Dermis blood vessel endothelial cell (primary cell): Measurements from ENCODE around the gene ENO4. TPM values are rescaled to one million over a fixed set of nuclear protein-coding genes. Genes with fewer than 3 reads are reported as not detected.
A peak's percentile ranks its signal among the peaks of the same experiment; 100 is the strongest.

ENCODE experiments used
- DNase-seq: peaks from one replicate; pipeline ENCODE4 v3.0.0; 2010
- total RNA-seq: library from RNA; depleted of rRNA; stranded (reverse); fragments of >200 nt; gene quantifications from 2 replicates; pipeline ENCODE4 v1.2.3, GENCODE V29; 2014

The ENO4 gene
- total RNA-seq, 1 donor from 2014 or later = not detected

- no peak for DNase-seq
These were observed 17.5 kb upstream of the ENO4 start for GRCh38 chr10:116831790-116832189.

GRCh38 chr10:116833986-116834985 lies 15.0 kb upstream of the ENO4 start:
- DNase-seq = no peak

GRCh38 chr10:116835658-116836057 lies 13.6 kb upstream of the ENO4 start:
- no peak for DNase-seq

GRCh38 chr10:116836083-116836482 lies 13.2 kb upstream of the ENO4 start:
- DNase-seq = no peak

- peak; percentile 72 for DNase-seq
These were observed 12.3 kb upstream of the ENO4 start for GRCh38 chr10:116836902-116837523.

- DNase-seq = no peak
These were observed 11.1 kb upstream of the ENO4 start for GRCh38 chr10:116838143-116838725.

- no peak for DNase-seq
These were observed 8.8 kb upstream of the ENO4 start for GRCh38 chr10:116840389-116841075.

GRCh38 chr10:116845823-116846222 lies 3.5 kb upstream of the ENO4 start:
- no peak for DNase-seq

GRCh38 chr10:116848032-116848943 lies 1.0 kb upstream of the ENO4 start:
- DNase-seq = no peak

GRCh38 chr10:116848944-116849247 lies 403 bp upstream of the ENO4 start:
- DNase-seq = peak; percentile 7

- DNase-seq = no peak
These were observed 836 bp downstream of the ENO4 start for GRCh38 chr10:116850058-116850611.

GRCh38 chr10:116852246-116852645 lies 2.9 kb downstream of the ENO4 start:
- no peak for DNase-seq

- no peak for DNase-seq
These were observed 4.0 kb downstream of the ENO4 start for GRCh38 chr10:116853287-116853686.

- DNase-seq = no peak
These were observed 4.4 kb downstream of the ENO4 start for GRCh38 chr10:116853701-116854100.

GRCh38 chr10:116857156-116857555 lies 7.9 kb downstream of the ENO4 start:
- no peak for DNase-seq

GRCh38 chr10:116861796-116862195 lies 12.5 kb downstream of the ENO4 start:
- DNase-seq = no peak

- no peak for DNase-seq
These were observed 15.1 kb downstream of the ENO4 start for GRCh38 chr10:116864436-116864835.

GRCh38 chr10:116866066-116866465 lies 16.8 kb downstream of the ENO4 start:
- no peak for DNase-seq

GRCh38 chr10:116866987-116867595 lies 17.8 kb downstream of the ENO4 start:
- no peak for DNase-seq

GRCh38 chr10:116868198-116868676 lies 18.9 kb downstream of the ENO4 start:
- no peak for DNase-seq

- no peak for DNase-seq
These were observed 19.4 kb downstream of the ENO4 start for GRCh38 chr10:116868722-116869121.
